Germinal center (tissue), 1 donor: ENCODE results near the gene RGL4.
"Not testable (repeated sequence)": the region's sequence is repeated elsewhere in the genome, so short reads cannot be mapped to it uniquely, and the experiment has no call there.

ENCODE experiments used
- DNase-seq: peaks from one replicate; pipeline ENCODE4 v3.0.0; 2012; ENCODE audit warnings: mixed read lengths, low spot score

Gene RGL4

GRCh38 chr22:23690713-23691112, at the start of gene RGL4:
RGL4 (plus strand) TSS chr22:23691013; CDS start chr22:23692031, 1,018 bp downstream.
- no peak for DNase-seq

- DNase-seq: not testable (repeated sequence)
Observed at GRCh38 chr22:23646526-23646925, 44.3 kb upstream of the RGL4 start.

GRCh38 chr22:23649071-23649501, 41.7 kb upstream of the RGL4 start:
- DNase-seq: no peak

- no peak for DNase-seq
Observed at GRCh38 chr22:23651676-23652075, 39.1 kb upstream of the RGL4 start.

- DNase-seq: no peak
Observed at GRCh38 chr22:23652286-23652685, 38.5 kb upstream of the RGL4 start.

GRCh38 chr22:23652711-23653110, 38.1 kb upstream of the RGL4 start:
- DNase-seq: no peak

GRCh38 chr22:23655891-23656475, 34.8 kb upstream of the RGL4 start:
- no peak for DNase-seq

GRCh38 chr22:23657727-23658126, 33.1 kb upstream of the RGL4 start:
- DNase-seq: no peak

GRCh38 chr22:23660381-23660780, 30.4 kb upstream of the RGL4 start:
- not testable (repeated sequence) for DNase-seq

GRCh38 chr22:23670378-23671295, 20.2 kb upstream of the RGL4 start:
- DNase-seq: no peak

GRCh38 chr22:23671387-23671786, 19.4 kb upstream of the RGL4 start:
- DNase-seq: not testable (repeated sequence)

- not testable (repeated sequence) for DNase-seq
Observed at GRCh38 chr22:23672307-23673049, 18.3 kb upstream of the RGL4 start.

GRCh38 chr22:23673050-23673620, 17.7 kb upstream of the RGL4 start:
- no peak for DNase-seq

- no peak for DNase-seq
Observed at GRCh38 chr22:23673826-23674690, 16.8 kb upstream of the RGL4 start.

GRCh38 chr22:23674886-23675501, 15.8 kb upstream of the RGL4 start:
- DNase-seq: not testable (repeated sequence)

- DNase-seq: no peak
Observed at GRCh38 chr22:23675502-23676415, 15.1 kb upstream of the RGL4 start.

GRCh38 chr22:23676841-23677700, 13.7 kb upstream of the RGL4 start:
- not testable (repeated sequence) for DNase-seq

GRCh38 chr22:23677701-23677995, 13.2 kb upstream of the RGL4 start:
- DNase-seq: no peak

- no peak for DNase-seq
Observed at GRCh38 chr22:23678133-23678532, 12.7 kb upstream of the RGL4 start.
